Erythroblast (primary cell): ENCODE results near the gene TAF10.

ENCODE experiments used
- GATA1 ChIP-seq: IDR thresholded peaks from 2 replicates; pipeline ENCODE4 v1.6.1; 2011; ENCODE audit warnings: low read depth, mild to moderate bottlenecking, control low read depth, low read length, moderate library complexity
- POLR2A ChIP-seq: IDR thresholded peaks from 2 replicates; pipeline ENCODE4 v1.6.1; 2011; ENCODE audit warnings: mild to moderate bottlenecking, low read length

DNA sequence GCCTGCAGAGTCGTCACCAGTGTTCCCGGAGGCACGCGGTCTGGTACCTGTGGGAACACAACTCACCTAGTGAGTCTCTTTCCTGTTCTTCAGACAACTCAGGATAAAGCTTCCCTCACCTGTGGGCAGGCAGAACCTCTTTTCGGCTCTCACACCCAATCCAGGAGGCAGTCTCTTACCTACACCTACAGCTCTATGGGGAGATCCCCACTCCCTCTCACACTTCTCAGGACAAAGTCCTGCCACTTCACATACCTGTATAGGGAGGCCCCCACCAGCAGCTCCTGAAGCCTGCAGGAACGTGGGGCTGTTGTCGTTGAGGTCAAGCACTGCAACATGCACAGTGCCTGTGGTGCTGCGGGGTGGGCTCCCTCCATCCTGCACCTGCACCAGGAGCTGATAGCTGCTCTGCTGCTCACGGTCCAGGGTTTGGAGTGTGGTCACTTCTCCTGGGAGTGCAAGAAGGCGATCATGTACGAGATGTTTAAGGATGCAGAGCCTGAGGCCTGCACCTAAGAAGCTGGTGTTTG, 19.4 kb upstream of the TAF10 start:
- no peak for TF ChIP-seq POLR2A
- no peak for TF ChIP-seq GATA1
